GM12873 (cell line): ENCODE data around the gene ACSF3.

Source experiments
- TF ChIP-seq, protein P1 (sequence below): IDR thresholded peaks from 2 replicates; pipeline ENCODE4 v1.5.1; 2012; ENCODE audit warnings: low read depth, mild to moderate bottlenecking, moderate library complexity, low read length, control low read depth; ENCODE audit not compliant: insufficient read depth; ENCODE audit errors: missing control alignments

Gene ACSF3

DNA sequence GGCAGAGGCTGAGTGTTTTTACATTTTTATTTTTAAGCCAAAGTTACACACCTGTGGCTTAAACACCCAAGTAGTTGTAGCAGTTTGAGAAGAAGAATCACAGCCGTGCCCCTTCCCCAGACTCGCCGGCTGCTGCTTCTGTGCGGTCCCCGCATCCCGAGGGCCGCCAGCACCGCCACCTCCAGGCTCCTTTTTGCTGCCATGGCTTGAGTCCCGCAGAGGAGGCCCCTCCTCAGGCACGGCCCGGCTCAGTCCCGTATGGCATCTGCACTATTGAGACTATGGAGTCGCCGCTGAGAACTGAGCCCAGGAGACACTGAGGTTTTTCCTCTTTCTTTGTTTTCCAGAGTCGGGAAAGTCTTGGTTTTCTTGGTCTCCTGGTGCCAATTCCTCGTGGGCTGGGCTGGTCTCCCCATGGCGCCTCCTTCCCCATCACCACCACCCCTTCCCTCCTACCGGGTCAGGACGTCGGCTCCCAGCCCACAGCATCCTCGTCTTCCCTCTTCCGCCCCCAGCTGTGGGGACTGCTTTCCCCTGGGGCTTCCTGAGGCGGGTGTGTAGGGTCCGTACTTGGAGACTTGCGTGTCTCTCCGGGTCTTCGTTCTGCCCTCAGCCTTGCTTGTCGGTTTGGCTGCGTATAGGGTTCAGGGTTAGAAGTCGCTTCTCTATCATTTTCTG, 45.3 kb downstream of the ACSF3 start:
- TF ChIP-seq, protein P1, sequence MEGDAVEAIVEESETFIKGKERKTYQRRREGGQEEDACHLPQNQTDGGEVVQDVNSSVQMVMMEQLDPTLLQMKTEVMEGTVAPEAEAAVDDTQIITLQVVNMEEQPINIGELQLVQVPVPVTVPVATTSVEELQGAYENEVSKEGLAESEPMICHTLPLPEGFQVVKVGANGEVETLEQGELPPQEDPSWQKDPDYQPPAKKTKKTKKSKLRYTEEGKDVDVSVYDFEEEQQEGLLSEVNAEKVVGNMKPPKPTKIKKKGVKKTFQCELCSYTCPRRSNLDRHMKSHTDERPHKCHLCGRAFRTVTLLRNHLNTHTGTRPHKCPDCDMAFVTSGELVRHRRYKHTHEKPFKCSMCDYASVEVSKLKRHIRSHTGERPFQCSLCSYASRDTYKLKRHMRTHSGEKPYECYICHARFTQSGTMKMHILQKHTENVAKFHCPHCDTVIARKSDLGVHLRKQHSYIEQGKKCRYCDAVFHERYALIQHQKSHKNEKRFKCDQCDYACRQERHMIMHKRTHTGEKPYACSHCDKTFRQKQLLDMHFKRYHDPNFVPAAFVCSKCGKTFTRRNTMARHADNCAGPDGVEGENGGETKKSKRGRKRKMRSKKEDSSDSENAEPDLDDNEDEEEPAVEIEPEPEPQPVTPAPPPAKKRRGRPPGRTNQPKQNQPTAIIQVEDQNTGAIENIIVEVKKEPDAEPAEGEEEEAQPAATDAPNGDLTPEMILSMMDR, result no peak

DNA sequence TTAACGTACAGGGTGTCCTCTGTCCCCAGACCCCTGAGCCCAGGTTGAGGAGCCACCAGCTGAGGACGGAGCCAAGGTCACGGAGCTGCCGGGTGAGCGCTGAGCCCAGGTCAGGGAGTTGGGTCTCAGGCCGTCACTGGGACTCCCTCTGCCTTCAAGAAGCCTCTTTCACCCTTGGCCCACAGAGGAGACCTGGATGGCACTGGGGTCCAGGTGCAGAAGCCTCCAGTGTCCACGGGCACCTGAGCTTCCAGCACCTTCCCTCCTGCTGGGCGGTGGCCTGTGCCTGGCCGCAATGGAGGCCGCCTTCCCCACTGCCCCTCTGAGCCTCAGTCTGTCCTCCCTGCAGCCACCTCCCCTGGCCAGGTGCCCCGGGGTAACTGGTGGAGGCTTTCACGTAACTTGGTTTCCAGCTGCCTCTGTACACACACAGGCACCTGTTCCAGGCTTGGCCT, 46.3 kb downstream of the ACSF3 start:
- TF ChIP-seq, protein P1, result no peak

DNA sequence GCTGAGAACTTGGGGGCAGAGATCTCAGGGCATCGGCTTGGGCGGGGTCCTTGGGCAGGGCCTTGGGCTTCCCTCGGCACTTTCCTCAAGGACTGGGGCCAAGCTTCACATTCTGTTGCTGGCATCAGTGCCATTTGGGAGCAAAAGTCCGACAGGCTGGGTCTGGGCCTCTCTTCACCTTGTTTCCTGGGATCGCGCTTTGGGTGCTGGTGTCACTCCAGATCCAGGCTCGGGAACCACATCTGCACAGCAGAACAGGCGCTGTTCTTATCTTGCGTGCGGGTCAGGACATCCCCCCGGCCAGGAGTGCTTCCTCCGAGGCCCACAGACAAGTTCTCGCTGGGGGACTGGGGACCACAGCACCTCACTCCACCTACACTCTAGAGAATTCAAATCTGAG, 46.7 kb downstream of the ACSF3 start:
- TF ChIP-seq, protein P1, result no peak

DNA sequence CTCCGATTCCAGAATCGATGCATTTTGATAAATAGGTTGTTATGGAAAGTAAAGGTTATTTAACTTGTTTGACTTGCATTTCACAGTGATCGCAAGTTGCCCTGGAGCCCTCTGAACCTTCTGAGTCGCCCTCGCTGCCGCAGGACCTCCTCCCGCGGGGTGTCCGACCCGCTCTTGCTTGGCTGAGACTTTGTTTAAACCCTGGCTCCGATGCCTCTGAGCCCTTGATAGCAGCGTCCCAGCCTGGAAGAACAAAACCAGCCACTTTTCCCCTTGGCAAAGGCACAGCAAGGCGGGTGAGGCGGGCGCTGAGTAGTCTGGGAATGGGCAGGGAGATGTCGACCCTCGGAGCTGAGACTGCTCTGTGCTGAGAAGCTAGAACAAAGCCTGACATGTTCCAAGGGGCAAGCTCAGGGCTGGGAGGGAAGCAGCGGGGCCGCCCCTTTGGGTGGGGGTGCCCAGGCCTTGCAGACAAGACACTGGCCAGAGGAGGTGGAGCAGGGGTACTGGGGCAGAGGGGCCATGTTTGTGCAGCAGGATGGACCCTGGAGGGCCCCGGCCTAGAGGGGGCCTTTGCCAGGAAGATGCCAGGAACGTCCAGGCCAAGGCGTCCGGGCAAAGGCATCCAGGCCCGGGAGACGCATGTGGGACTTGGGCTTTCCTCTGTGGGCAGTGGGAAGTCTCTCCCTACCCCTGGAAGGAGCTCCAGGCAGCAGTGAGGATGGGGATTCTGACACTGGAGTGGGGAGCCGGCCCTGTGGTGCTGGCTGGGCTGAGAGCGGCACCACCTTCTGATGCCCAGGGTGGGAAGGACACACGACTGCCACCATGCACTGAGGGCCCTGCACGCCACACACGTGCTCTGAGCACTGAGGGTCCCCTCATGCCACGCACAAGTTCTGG, 47.6 kb downstream of the ACSF3 start:
- TF ChIP-seq, protein P1, result no peak

DNA sequence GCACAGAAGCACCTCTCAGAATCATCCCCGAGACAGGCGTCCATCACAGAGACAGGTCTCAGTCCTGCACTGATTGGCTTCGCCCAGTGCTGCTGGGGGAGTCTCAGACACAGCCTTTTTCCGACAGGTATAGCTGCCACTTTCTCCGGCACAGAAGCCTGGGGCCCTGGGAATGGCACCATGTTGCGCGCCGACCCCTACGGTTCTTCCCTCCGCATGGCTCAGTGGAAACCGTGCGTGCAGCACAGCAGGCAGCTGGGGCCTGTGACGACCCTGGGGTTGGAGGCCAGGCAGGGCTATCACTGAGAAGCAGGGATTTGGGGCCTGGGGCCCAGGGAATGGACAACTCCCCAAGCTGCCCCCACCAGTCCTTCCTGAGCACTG, 48.2 kb downstream of the ACSF3 start:
- TF ChIP-seq, protein P1, result no peak

DNA sequence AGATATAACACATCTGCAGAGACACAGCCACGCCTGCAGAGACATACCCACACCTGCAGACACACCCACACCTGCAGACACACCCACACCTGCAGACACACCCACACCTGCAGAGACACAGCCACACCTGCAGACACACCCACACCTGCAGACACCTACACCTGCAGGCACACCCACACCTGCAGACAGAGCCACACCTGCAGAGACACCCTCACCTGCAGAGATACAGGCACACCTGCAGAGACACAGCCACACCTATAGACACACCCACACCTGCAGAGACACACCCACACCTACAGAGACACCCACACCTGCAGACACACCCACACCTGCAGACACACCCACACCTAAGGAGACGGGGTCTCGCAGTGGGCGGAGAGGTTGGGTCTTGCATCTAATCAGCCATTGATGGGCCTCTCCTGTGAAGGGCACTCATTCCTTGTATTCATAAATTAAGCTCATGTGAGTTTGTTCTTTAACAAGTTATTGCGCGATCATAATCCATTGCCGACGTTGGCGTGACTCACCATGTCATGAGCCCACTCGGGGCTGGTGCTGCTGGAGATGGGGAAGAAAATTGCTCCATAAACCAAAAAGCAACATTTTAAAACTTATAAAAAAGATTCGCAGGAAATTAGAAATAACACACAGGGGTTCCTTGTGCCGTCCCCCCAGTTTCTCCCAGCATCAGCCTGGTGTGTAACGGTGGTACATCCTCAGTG, 49.0 kb downstream of the ACSF3 start:
- TF ChIP-seq, protein P1, result no peak
